B cell (primary cell): ENCODE measurements around the gene ARAF.

ENCODE experiments used
- EZH2 ChIP-seq: IDR thresholded peaks from 2 replicates; pipeline ENCODE4 v1.6.1; 2012; ENCODE audit warnings: borderline replicate concordance, low read depth, mild to moderate bottlenecking, moderate library complexity, low read length; ENCODE audit not compliant: insufficient read depth, poor library complexity, severe bottlenecking
- TF ChIP-seq, protein P1 (sequence below): fragments of 200-600 bp; IDR thresholded peaks from one replicate; pipeline ENCODE4 v1.8.0; 2022; ENCODE audit warnings: antibody characterized with exemption, mild to moderate bottlenecking

DNA sequence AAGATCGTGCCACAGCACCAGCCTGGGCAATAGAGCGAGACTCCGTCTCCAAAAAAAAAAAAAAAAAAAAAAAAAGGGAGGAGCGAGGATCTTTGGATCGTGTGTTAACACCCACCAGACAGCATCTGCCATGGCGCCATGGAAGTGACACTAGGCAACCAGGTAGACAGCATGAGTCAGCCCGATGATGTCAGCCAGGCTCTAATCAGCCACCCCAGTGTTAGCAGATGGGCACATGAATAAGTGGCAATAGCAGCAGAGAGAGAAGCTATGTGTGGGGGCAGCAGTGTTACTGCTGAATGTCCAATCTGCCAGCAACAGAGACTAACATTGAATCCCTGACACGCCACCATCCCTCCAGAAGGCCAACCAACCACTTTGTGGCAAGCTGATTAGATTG, 52.1 kb downstream of the ARAF start:
- TF ChIP-seq, protein P1, sequence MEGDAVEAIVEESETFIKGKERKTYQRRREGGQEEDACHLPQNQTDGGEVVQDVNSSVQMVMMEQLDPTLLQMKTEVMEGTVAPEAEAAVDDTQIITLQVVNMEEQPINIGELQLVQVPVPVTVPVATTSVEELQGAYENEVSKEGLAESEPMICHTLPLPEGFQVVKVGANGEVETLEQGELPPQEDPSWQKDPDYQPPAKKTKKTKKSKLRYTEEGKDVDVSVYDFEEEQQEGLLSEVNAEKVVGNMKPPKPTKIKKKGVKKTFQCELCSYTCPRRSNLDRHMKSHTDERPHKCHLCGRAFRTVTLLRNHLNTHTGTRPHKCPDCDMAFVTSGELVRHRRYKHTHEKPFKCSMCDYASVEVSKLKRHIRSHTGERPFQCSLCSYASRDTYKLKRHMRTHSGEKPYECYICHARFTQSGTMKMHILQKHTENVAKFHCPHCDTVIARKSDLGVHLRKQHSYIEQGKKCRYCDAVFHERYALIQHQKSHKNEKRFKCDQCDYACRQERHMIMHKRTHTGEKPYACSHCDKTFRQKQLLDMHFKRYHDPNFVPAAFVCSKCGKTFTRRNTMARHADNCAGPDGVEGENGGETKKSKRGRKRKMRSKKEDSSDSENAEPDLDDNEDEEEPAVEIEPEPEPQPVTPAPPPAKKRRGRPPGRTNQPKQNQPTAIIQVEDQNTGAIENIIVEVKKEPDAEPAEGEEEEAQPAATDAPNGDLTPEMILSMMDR, result no peak
- no peak for TF ChIP-seq EZH2
